CD4-positive, alpha-beta T cell (primary cell): ENCODE results near the gene CCP110. TPM values are rescaled to one million over a fixed set of nuclear protein-coding genes. Genes with fewer than 3 reads are reported as not detected.

Experiments used
- ATAC-seq: fragments of 200-7000 bp; cut with Tn5 transposase; one replicate; pipeline ENCODE4 v1.10.0; 2022; ENCODE audit warnings: mild to moderate bottlenecking; ENCODE audit not compliant: poor library complexity
- CTCF ChIA-PET: fragments of 350-600 bp; sonication (Branson Sonifier 250); formaldehyde crosslinking; loops from one replicate; lab custom pipeline; 2021; ENCODE audit warnings: antibody characterized with exemption, inconsistent platforms; lab: Charles Lee
- POLR2A ChIA-PET: fragments of 350-600 bp; sonication (Branson Sonifier 250); formaldehyde crosslinking; loops from one replicate; lab custom pipeline; 2021; ENCODE audit warnings: antibody characterized with exemption, inconsistent platforms; lab: Charles Lee
- DNase-seq, 14 experiments: peaks; one replicate each; pipeline ENCODE4 v3.0.0-alpha.2; 2013 to 2020; ENCODE audit warnings: mixed read lengths in 2 of 14
- H3K27ac ChIP-seq, 2 donors: one replicate each; pipeline versions ENCODE4 v1.5.1 to v1.7.0; 2013; ENCODE audit warnings: low read length in 2 of 2, low read depth in 1 of 2, mild to moderate bottlenecking in 1 of 2
- H3K27me3 ChIP-seq, 2 experiments: 1 replicate in 1 of 2; 2 replicates in 1 of 2; pipeline versions ENCODE4 v1.6.1 to v1.7.0; 2013; ENCODE audit warnings: low read length in 2 of 2, control low read depth in 1 of 2, mild to moderate bottlenecking in 1 of 2, moderate library complexity in 1 of 2; ENCODE audit not compliant: insufficient read depth in 2 of 2, control insufficient read depth in 1 of 2
- H3K36me3 ChIP-seq: one replicate; pipeline ENCODE4 v1.6.1; 2013; ENCODE audit warnings: low read length, control low read depth; ENCODE audit not compliant: insufficient read depth
- H3K4me1 ChIP-seq: one replicate; pipeline ENCODE4 v1.6.1; 2013; ENCODE audit warnings: low read length, control low read depth; ENCODE audit not compliant: insufficient read depth
- H3K4me3 ChIP-seq: one replicate; pipeline ENCODE4 v1.5.1; 2013; ENCODE audit warnings: mild to moderate bottlenecking, low read length, moderate library complexity
- H3K9me3 ChIP-seq, 2 experiments: 1 replicate in 1 of 2; 2 replicates in 1 of 2; pipeline versions ENCODE4 v1.6.1 to v1.7.0; 2013; ENCODE audit warnings: low read length in 2 of 2, mild to moderate bottlenecking in 2 of 2, control low read depth in 1 of 2, moderate library complexity in 1 of 2; ENCODE audit not compliant: control insufficient read depth in 1 of 2, insufficient read depth in 1 of 2
- H3K27ac Mint-ChIP-seq: one replicate; pipeline ENCODE4 v1.8.0; 2020; ENCODE audit warnings: mixed read lengths
- H3K27me3 Mint-ChIP-seq: one replicate; pipeline ENCODE4 v1.8.0; 2021; ENCODE audit warnings: mixed read lengths
- H3K36me3 Mint-ChIP-seq: one replicate; pipeline ENCODE4 v1.8.0; 2021; ENCODE audit warnings: low read depth, mixed read lengths
- H3K4me1 Mint-ChIP-seq: one replicate; pipeline ENCODE4 v1.8.0; 2021; ENCODE audit warnings: low read depth, mixed read lengths
- H3K4me3 Mint-ChIP-seq: one replicate; pipeline ENCODE4 v1.8.0; 2020; ENCODE audit warnings: mild to moderate bottlenecking, mixed read lengths
- H3K9me3 Mint-ChIP-seq: one replicate; pipeline ENCODE4 v1.8.0; 2020; ENCODE audit warnings: mixed read lengths
- CTCF ChIP-seq: fragments of 200-600 bp; IDR thresholded peaks from one replicate; pipeline ENCODE4 v1.8.0; 2022; ENCODE audit warnings: antibody characterized with exemption, mild to moderate bottlenecking
- intact Hi-C, 2 experiments: fragments of 100-400 bp; cut with DNase I in 1 of 2; cut with micrococcal nuclease in 1 of 2; formaldehyde crosslinking; loops; one replicate each; pipeline versions ENCODE4 v1.15.1 to v1.9.0; 2023 to 2025; cut with DNase I, micrococcal nuclease
- total RNA-seq, 174 experiments: library from RNA in 2 of 174; stranded (reverse) in 2 of 174; gene quantifications; one replicate each; pipeline ENCODE4 v1.2.3 and lab custom pipeline; 2021 to 2026

Gene CCP110
- total RNA-seq, 2 experiments from 2014 or later: 14.8 to 15.4 TPM

GRCh38 chr16:19573997-19574396, 50.3 kb downstream of the CCP110 start:
- no peaks in the 10 kb centered on the region for H3K9me3 ChIP-seq
- peaks cover 83% of the 10 kb centered on the region for H3K36me3 Mint-ChIP-seq
- H3K4me1 Mint-ChIP-seq: no peaks in the 10 kb centered on the region
- intact Hi-C loops: no loop called here
- H3K27me3 Mint-ChIP-seq: no peaks in the 10 kb centered on the region
- ChIA-PET CTCF (no interaction called here), POLR2A (no interaction called here)
- no peak for ATAC-seq
- H3K27ac ChIP-seq: no peak overlapping the region
- H3K27ac Mint-ChIP-seq: no peak overlapping the region
- H3K27me3 ChIP-seq: no peaks in the 10 kb centered on the region
- TF ChIP-seq CTCF: no peak
- no peak overlapping the region for H3K4me3 ChIP-seq
- peaks cover 64% of the 10 kb centered on the region for H3K36me3 ChIP-seq
- H3K4me3 Mint-ChIP-seq: no peak overlapping the region
- H3K9me3 Mint-ChIP-seq: no peaks in the 10 kb centered on the region
- no peaks in the 10 kb centered on the region for H3K4me1 ChIP-seq
- no peak for DNase-seq

GRCh38 chr16:19574615-19575014, 50.9 kb downstream of the CCP110 start:
- Mint-ChIP-seq H3K4me3 (no peak overlapping the region), H3K4me1 (no peaks in the 10 kb centered on the region), H3K36me3 (peaks cover 86% of the 10 kb centered on the region), H3K27ac (no peak overlapping the region), H3K27me3 (no peaks in the 10 kb centered on the region), H3K9me3 (no peaks in the 10 kb centered on the region)
- Histone ChIP-seq H3K9me3 (no peaks in the 10 kb centered on the region), H3K4me3 (no peak overlapping the region), H3K4me1 (no peaks in the 10 kb centered on the region), H3K36me3 (peaks cover 65% of the 10 kb centered on the region), H3K27ac (no peak overlapping the region), H3K27me3 (no peaks in the 10 kb centered on the region)
- ChIA-PET POLR2A (interaction anchor here (0.7 kb wide), 1 partner anchor 501 kb away, joined by 4 read pairs; no protein-coding TSS in a partner anchor), CTCF (interaction anchor here (0.8 kb wide), 1 partner anchor 312 kb away, joined by 3 read pairs; no protein-coding TSS in a partner anchor)
- no peak for ATAC-seq
- TF ChIP-seq CTCF: no peak
- intact Hi-C loops: no loop called here
- DNase-seq: no peak

GRCh38 chr16:19578378-19578971, 54.7 kb downstream of the CCP110 start:
- POLR2A ChIA-PET: no interaction called here
- ATAC-seq (no peak), DNase-seq (no peak)
- no peak for TF ChIP-seq CTCF
- CTCF ChIA-PET: no interaction called here
- H3K4me1 Mint-ChIP-seq: no peaks in the 10 kb centered on the region
- H3K4me3 ChIP-seq: no peak overlapping the region
- H3K27ac Mint-ChIP-seq: no peak overlapping the region
- no peaks in the 10 kb centered on the region for H3K27me3 Mint-ChIP-seq
- no peaks in the 10 kb centered on the region for H3K4me1 ChIP-seq
- H3K27me3 ChIP-seq: no peaks in the 10 kb centered on the region
- H3K36me3 ChIP-seq: peaks cover 72% of the 10 kb centered on the region
- peaks cover 92% of the 10 kb centered on the region for H3K36me3 Mint-ChIP-seq
- peaks cover 0 to 5% of the 10 kb centered on the region in 2 experiments for H3K9me3 ChIP-seq
- H3K4me3 Mint-ChIP-seq: no peak overlapping the region
- H3K27ac ChIP-seq: no peak overlapping the region
- intact Hi-C loops: no loop called here
- no peaks in the 10 kb centered on the region for H3K9me3 Mint-ChIP-seq
